GM21360 (cell line): ENCODE measurements around the gene PTBP1.

Source experiments
- ATAC-seq: cut with Tn5 transposase; IDR thresholded peaks from one replicate; pipeline ENCODE4 v1.9.1; 2021; ENCODE audit warnings: mild to moderate bottlenecking, moderate library complexity; ENCODE audit not compliant: unreplicated experiment

The PTBP1 gene

DNA sequence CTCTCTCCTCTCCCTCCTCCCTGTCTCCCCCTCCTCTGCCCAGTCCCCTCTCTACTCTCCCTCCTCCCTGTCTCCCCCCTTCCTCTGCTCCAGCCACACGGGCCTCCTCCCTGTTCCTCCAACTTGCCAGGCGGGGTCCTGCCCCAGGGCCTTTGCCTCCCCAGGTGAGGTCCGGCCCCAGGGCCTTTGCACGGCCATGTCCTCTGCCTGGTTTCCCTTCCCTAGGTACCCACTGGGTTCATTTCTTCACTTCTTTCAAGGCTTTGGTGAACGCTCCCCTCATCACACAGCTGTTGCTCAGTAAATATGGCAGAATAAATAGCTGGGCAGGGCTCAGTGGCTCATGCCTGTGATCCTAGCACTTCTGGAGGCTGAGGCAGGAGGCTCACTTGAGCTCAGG, 25.2 kb upstream of the PTBP1 start:
- no peak for ATAC-seq

DNA sequence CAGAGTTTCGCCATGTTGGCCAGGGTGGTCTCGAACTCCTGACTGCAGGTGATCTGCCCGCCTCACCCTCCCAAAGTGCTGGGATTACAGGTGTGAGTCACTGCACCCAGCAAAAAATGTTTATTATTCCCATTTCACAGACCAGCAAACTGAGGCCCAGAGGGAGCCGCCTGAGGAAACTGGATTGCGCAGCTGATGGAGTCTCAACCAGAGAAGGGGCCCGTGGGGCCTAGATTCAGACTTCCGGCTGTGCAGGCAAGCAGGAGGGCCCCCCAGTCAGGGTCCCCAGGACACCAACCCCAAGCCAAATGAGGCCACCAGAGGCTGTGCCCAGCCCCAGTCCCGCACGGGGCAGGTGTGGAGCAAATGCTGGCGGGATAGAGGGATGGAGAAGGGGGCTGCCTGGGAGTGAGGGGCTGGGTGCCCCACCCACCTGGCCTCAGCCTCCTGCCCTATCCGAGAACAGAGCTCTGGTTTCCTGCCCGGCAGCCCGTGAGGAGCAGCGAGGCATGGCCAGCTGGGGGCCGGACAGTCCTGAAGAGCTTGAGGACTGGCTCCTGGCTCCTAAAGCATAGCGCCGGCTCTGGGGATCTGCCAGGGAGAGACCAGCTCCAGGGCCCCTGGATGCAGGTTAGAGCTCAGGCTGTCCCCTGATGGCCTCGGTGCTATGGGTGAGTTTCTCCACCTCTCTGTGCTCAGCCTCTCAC, 24.4 kb upstream of the PTBP1 start:
- no peak for ATAC-seq

GRCh38 chr19:776549-776948, 20.7 kb upstream of the PTBP1 start:
- ATAC-seq = no peak

DNA sequence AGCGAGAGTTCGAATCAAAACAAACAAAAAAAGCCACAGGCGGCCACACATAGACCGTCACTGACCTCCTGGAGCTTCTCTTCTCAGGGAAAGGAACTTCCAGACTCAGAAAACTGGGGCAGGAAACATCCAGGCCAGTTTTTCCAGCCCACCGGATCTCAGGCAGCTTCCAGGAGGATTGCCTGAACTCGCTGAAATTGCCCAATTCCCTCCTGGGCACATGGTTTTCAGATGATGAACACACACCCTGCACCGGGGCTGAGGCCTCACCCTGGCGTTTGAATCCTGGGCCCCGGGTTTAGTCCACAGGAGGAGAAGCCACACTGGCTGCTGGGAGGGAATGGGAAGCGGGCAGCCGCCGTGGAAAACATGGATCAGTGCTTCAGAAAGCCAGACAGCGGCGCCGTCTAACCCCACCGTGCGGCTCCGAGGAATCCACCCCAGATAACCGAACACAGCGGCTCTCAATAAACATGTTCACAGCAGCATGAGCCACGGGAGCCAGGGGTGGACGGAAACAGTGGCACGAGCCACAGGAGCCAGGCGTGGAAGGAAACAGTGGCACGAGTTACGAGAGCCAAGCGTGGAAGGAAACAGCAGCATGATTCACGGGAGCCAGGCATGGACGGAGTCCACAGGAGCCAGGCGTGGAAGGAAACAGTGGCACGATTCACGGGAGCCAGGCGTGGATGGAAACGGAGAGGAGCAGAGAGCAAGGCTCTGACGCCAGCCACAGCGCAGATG, 18.2 kb upstream of the PTBP1 start:
- no peak for ATAC-seq

GRCh38 chr19:780935-781334, 16.3 kb upstream of the PTBP1 start:
- ATAC-seq = no peak

DNA sequence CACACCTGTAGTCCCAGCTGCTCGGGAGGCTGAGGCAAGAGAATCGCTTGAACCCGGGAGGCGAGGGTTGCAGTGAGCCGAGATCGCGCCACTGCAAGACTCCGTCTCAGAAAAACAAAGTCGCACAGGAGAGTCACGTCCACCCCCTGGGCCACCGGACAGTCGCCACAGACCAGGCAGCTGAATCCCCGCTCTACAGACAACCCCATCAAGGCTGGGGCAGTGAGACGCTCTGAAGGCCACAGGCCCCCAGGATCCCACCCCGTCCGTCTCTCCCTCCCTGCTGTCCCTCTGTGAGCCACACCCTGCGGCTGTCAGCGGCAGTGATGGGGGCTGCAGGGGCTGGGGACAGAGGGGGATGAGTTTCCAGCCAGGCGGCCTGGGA, 15.5 kb upstream of the PTBP1 start:
- no peak for ATAC-seq

- ATAC-seq = no peak
Measured at GRCh38 chr19:782185-782877, 14.9 kb upstream of the PTBP1 start.

GRCh38 chr19:782878-783668, 14.2 kb upstream of the PTBP1 start:
- ATAC-seq = no peak

- ATAC-seq = no peak
Measured at GRCh38 chr19:784541-784940, 12.7 kb upstream of the PTBP1 start.

GRCh38 chr19:787536-787935, 9.7 kb upstream of the PTBP1 start:
- ATAC-seq = no peak

DNA sequence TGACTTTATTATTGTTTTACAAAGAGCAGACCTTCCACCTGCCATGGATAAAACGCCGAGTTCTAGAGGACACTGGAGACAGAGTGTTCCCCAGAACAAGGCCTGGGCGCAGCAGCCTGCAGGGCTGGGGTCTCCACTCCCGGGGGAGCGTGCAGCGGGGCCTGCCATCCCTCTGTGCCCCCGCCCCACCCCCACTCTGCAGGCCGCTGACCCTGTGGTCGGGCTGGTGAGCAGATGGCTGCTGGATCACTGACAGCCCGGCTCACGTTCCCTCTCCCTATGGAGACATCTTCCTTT, 8.6 kb upstream of the PTBP1 start:
- no peak for ATAC-seq

DNA sequence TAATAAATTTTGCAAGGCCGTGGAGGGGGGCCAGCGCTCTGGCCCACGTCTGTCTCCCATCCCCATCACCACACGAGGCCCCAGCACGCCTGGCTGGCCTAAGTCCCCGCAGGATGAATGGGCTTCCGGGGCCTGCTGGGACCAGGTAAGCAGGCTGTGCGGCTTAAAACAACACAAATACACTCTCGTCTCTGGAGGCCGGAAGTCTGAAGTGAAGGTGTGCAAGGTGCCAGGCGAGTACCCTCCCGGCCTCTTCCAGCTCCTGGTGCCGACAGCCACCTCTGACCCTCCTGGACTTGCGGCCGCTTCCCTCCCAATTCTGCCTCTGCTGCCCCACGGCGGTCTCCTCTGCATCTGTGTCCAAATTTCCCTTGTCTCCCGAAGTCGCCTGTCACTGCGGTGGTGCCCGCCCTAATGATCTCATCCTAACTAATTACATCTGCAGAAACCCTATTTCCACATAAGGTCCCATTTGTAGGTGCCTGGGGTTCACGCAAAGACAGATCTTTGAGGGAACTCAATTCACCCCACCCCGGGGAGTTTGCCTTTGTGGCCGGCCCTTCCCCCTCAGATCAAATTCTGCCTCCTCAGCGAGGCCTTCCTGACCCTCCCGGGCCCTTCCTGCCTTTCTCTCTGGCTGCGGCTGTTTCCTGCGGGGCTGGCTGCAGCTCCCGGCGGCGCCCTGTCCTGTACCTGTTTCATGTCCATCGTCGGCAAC, 8.1 kb upstream of the PTBP1 start:
- ATAC-seq = no peak

DNA sequence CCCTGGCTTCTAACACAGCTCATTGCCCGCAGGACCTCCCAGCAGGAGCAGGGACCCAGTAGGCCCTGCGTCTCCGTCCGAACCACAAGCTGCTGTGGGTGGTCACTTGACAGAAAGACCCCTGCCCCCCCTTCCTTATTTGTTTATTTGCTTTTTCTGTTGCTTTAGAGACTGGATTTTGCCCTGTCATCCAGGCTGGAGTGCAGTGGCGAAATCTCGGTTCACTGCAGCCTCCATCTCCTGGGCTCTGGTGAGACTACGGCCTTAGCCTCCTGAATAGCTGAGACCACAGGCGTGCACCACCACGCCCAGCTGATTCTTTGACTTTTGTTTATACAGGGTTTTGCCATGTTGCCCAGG, 7.6 kb upstream of the PTBP1 start:
- no peak for ATAC-seq

DNA sequence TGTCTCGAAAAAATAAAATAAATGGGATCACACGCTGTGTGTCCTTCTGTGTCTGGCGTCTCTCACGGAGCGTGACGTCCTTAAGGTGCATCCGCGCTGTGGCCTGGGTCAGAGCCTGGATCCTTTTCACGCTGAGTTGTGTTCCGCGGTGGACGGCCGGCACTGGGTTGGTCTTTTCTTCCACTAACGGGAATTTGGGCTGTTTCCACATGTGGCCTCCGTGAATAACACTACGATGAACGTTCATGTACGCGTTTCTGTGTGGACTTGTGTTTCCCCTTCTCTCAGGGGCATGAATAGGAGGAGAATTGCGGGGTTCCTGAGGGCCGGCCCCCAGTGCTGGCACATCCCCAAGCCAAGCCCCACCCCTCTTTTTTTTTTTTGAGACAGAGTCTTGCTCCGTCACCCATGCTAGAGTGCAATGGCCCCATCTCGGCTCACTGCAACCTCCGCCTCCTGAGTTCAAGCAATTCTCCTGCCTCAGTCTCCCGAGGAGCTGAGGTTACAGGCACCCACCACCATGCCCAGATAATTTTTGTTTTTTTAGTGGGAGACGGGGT, 6.2 kb upstream of the PTBP1 start:
- no peak for ATAC-seq

DNA sequence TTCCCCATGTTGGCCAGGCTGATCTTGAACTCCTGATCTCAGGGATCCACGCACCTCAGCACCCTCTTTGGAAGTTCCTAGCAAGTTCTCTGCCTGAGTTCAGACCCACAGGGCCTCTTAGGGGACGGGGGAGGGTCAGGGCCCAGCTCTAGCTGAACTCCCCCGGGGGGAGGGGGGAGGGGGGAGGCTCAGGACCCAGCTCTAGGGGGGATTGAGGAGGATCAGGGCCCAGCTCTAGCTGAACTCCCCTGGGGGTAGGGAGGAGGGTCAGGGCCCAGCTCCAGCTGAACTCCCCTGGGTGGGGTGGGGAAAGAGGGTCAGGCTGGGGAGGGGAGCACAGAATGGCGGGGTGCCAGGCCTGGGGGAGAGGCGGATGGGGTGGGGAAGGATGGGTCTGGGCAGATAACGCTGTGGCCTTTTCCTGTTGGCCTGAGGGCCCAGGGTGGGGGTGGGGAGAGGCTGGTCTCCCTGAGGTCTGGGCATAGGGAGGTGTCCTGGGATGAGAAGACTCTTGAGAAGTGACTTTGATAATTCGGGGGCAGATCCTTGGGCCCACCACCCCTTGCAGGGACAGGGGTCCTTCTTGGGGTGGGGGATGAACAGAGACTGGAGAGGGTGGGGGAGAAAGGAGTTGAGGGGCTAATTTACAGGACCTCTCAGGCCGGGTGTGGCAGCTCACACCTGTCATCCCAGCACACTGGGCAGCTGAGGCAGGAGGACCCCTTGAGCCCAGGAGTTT, 5.5 kb upstream of the PTBP1 start:
- no peak for ATAC-seq

DNA sequence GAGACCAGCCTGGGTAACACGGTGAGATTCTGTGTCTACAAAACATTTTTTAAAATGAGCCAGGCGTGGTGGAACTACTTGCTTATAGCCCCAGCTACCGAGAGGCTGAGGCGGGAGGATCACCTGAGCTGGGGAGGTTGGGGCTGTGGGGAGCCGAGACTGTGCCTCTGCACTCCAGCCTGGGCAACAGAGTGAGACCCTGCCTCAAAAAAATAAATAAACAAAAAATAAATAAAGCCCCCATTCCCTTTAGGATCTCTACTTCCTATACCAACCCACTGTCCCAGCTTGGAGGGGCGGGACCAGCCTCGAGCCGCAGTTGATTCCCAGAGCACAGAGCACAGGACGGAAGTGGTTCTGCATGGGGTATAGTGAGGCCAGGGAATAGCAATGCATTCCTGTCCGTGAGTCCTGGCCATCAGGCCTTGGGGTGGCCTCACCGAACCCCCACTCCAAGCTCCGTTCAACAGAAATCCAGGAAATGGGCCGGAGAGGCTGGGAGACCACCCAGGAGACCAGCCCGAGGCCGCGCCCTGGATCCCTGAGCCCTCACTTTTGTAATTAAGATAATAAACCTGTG, 4.9 kb upstream of the PTBP1 start:
- no peak for ATAC-seq

DNA sequence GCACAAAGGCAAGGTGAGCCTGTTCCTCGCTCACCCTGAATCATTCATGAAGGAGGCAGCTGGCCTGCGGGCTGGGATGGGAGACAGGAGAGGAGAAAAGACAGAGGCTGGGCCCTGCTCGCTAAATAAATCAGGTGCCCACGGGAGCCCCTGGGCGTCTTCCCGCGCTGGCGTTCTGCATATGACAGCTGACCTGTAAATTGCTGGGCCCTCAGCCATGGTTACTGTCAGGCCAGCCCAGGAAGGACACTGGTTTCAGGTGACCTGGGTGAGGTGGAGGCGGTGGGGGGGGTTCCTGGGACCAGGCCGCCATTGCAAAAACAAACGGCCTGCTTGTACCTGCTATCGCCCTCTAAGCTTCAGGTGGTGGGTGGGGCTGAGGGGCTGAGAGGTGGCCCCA, 3.4 kb upstream of the PTBP1 start:
- no peak for ATAC-seq

DNA sequence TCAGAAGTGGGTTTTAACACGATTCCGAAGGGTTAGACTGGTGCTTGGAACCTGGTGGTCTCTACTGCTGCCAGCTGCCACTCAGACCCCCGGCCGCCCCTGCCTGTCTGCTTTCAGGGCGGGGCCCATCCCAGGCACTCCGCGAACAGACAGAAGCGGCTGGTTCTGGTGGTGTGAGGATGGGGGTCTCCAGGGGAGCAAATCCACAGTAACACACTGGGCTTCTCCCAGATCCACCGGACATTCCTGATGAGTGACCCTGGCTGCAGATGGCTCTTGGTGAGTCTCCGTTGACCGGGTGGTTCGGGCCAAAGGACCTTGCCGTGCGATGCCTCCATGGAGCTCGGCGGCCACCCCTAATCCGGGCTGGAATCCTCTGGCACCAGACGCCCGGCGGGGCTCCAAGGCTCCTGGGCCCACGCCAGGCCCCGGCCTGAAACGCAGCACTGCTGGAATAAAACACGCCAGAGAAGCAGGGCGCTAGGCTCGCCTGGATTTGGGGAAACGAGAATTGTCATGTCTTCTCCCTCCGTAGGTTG, 2.1 kb upstream of the PTBP1 start:
- no peak for ATAC-seq
